K562 (cell line): ENCODE results near the gene PPTC7. TPM values are rescaled to one million over a fixed set of nuclear protein-coding genes. Genes with fewer than 3 reads are reported as not detected.

Source experiments
- ATAC-seq: fragments of 200-7000 bp; cut with Tn5 transposase; 3 replicates; pipeline ENCODE4 v1.9.1; 2020; ENCODE audit warnings: moderate library complexity
- BruUV-seq: library from RNA; stranded (reverse); fragments of 400-500 nt; replicated peaks from 2 replicates; lab custom pipeline; 2021; lab: Mats Ljungman, UMichigan
- CTCF ChIA-PET: fragments of 300-600 bp; formaldehyde crosslinking; extraction: SDS; loops from one replicate; lab custom pipeline; 2021; ENCODE audit warnings: low intra/inter-chr PET ratio; lab: Yijun Ruan, JAX
- POLR2A ChIA-PET: fragments of 300-600, 350-650 bp; sonication (Branson Sonifier 250); formaldehyde crosslinking; extraction: SDS; loops from one replicate; lab custom pipeline; 2021; ENCODE audit warnings: antibody characterized with exemption, inconsistent platforms; lab: Yijun Ruan, JAX
- DNase-seq, 4 experiments: peaks; one replicate each; pipeline versions ENCODE4 v3.0.0 to v3.0.0-alpha.2; 2011 to 2018; ENCODE audit warnings: low spot score in 3 of 4, mixed read lengths in 3 of 4; ENCODE audit errors: extremely low read depth in 1 of 4
- FAIRE-seq: peaks from 2 replicates; lab custom pipeline; 2011; peaks lifted over from hg19 to GRCh38; lab: Jason Lieb, UNC
- H2AFZ ChIP-seq: 2 replicates; pipeline ENCODE4 v1.6.0; 2011; ENCODE audit warnings: low read depth, low read length, control low read depth, inconsistent platforms
- H3K27ac ChIP-seq: fragments of 200-600 bp; 3 replicates; pipeline ENCODE4 v1.8.0; 2011; ENCODE audit warnings: low read depth, mild to moderate bottlenecking, control low read depth, inconsistent platforms, low read length, moderate library complexity, mixed read lengths; ENCODE audit errors: extremely low read depth
- H3K27me3 ChIP-seq, 2 experiments: fragments of 300-600 bp in 1 of 2; 2 replicates in 1 of 2; 3 replicates in 1 of 2; pipeline versions ENCODE4 v1.6.0 to v1.8.0; 2011; ENCODE audit warnings: inconsistent platforms in 2 of 2, low read length in 2 of 2, mild to moderate bottlenecking in 1 of 2, mixed read lengths in 1 of 2, moderate library complexity in 1 of 2; ENCODE audit not compliant: control insufficient read depth in 2 of 2, insufficient read depth in 2 of 2
- H3K36me3 ChIP-seq: fragments of 300-600 bp; 3 replicates; pipeline ENCODE4 v1.8.0; 2011; ENCODE audit warnings: mild to moderate bottlenecking, low read length, inconsistent platforms; ENCODE audit not compliant: control insufficient read depth, insufficient read depth
- H3K4me1 ChIP-seq, 2 experiments: fragments of 200-600 bp in 1 of 2; replicated peaks in 1 of 2; 2 replicates in 1 of 2; 3 replicates in 1 of 2; pipeline versions ENCODE4 v1.5.1 to v1.8.0; 2011; ENCODE audit warnings: inconsistent platforms in 2 of 2, low read length in 2 of 2, mild to moderate bottlenecking in 1 of 2, mixed read lengths in 1 of 2, moderate library complexity in 1 of 2; ENCODE audit not compliant: control insufficient read depth in 2 of 2, insufficient read depth in 2 of 2
- H3K4me2 ChIP-seq: 2 replicates; pipeline ENCODE4 v1.6.1; 2011; ENCODE audit warnings: low read length, control low read depth, inconsistent platforms, mixed read lengths; ENCODE audit not compliant: insufficient read depth
- H3K4me3 ChIP-seq: fragments of 200-600 bp; sonication (generic), shearing (Covaris generic); 2 replicates; pipeline ENCODE4 v1.5.1; 2016; ENCODE audit warnings: control low read depth, inconsistent platforms
- H3K79me2 ChIP-seq: fragments of 200-600 bp; 3 replicates; pipeline ENCODE4 v1.8.0; 2011; ENCODE audit warnings: low read length, inconsistent platforms; ENCODE audit not compliant: control insufficient read depth, insufficient read depth
- H3K9ac ChIP-seq, 2 experiments: 2 replicates each; pipeline versions ENCODE4 v1.6.0 to v1.6.1; 2011; ENCODE audit warnings: low read depth in 2 of 2, low read length in 2 of 2, control low read depth in 1 of 2, inconsistent platforms in 1 of 2, mild to moderate bottlenecking in 1 of 2, mixed read lengths in 1 of 2; ENCODE audit not compliant: insufficient read depth in 1 of 2
- H3K9me1 ChIP-seq: one replicate; pipeline ENCODE4 v1.6.0; 2011; ENCODE audit warnings: inconsistent platforms, mild to moderate bottlenecking, low read length, moderate library complexity; ENCODE audit not compliant: control insufficient read depth, insufficient read depth
- H3K9me3 ChIP-seq: replicated peaks from 2 replicates; pipeline ENCODE4 v1.5.1; 2011; ENCODE audit warnings: low read depth, low read length, inconsistent platforms; ENCODE audit not compliant: control insufficient read depth, insufficient read depth
- H4K20me1 ChIP-seq: replicated peaks from 2 replicates; pipeline ENCODE4 v1.6.1; 2011; ENCODE audit warnings: low read length, inconsistent platforms, mixed read lengths; ENCODE audit not compliant: control insufficient read depth, insufficient read depth
- DIDO1 ChIP-seq: fragments of 450-650 bp; IDR thresholded peaks from 2 replicates; pipeline ENCODE4 v1.6.1; 2016; ENCODE audit warnings: low read depth, missing biosample characterization, missing genetic modification characterization
- MLX ChIP-seq, 2 experiments: fragments of 450-650 bp in 1 of 2; sonication (generic) in 1 of 2; formaldehyde crosslinking; conservative IDR thresholded peaks; 2 replicates each; pipeline versions ENCODE4 v1.4.0 to v1.8.1; 2020 to 2022; ENCODE audit warnings: mild to moderate bottlenecking in 1 of 2, missing genetic modification reagents in 1 of 2
- PRPF4 ChIP-seq: fragments of 200-400 bp; formaldehyde crosslinking; IDR thresholded peaks from one replicate; pipeline ENCODE4 v1.6.1; 2017; ENCODE audit warnings: low read length, low read depth, mild to moderate bottlenecking; ENCODE audit not compliant: insufficient read depth, poor library complexity, severe bottlenecking
- RNF2 ChIP-seq: sonication (generic); IDR thresholded peaks from 2 replicates; pipeline ENCODE4 v1.6.1; 2016
- RREB1 ChIP-seq: fragments of 250-450 bp; sonication (Bioruptor Pico); IDR thresholded peaks from 2 replicates; pipeline ENCODE4 v1.4.0; 2020
- TCF15 ChIP-seq: fragments of 250-450 bp; sonication (Bioruptor Pico); IDR thresholded peaks from 2 replicates; pipeline ENCODE4 v1.8.0; 2022; ENCODE audit warnings: moderate library complexity, mild to moderate bottlenecking, inconsistent platforms
- ZBTB7A ChIP-seq: IDR thresholded peaks from 2 replicates; pipeline ENCODE4 v1.6.1; 2011; ENCODE audit warnings: low read depth, mild to moderate bottlenecking, low read length, moderate library complexity, borderline replicate concordance; ENCODE audit not compliant: control insufficient read depth
- ZC3H4 ChIP-seq: sonication (generic); formaldehyde crosslinking; IDR thresholded peaks from 2 replicates; pipeline ENCODE4 v1.9.0; 2021; ENCODE audit warnings: missing genetic modification reagents, borderline replicate concordance
- ZNF280B ChIP-seq: fragments of 250-450 bp; sonication (Bioruptor Pico); IDR thresholded peaks from 2 replicates; pipeline ENCODE4 v1.5.1; 2021; ENCODE audit warnings: mild to moderate bottlenecking
- ZNF436 ChIP-seq: fragments of 250-450, 450-650 bp; sonication (Bioruptor Pico); formaldehyde crosslinking; IDR thresholded peaks from 2 replicates; pipeline ENCODE4 v1.7.0; 2020; ENCODE audit warnings: mild to moderate bottlenecking
- WGBS: fragments of 100-300 bp; shearing (Covaris generic); methylation state at CpG from one replicate; pipeline ENCODE4 v1.1.6; 2016; ENCODE audit warnings: low coverage, mixed read lengths; ENCODE audit not compliant: insufficient coverage; ENCODE audit errors: missing lambda C conversion rate; 5-methylcytosine and 5-hydroxymethylcytosine counted together
- in situ Hi-C: fragments of 300-500 bp; cut with MboI; formaldehyde crosslinking; loops from 4 replicates; pipeline ENCODE4 v1.15.0; 2018; ENCODE audit warnings: inconsistent platforms, mixed read lengths
- intact Hi-C: fragments of 100-400 bp; cut with micrococcal nuclease; formaldehyde crosslinking; loops from 2 replicates; pipeline ENCODE4 v1.14.2; 2022
- polyA plus RNA-seq, 8 experiments: library from polyadenylated mRNA; depleted of rRNA in 4 of 8; stranded (reverse) in 5 of 8; unstranded in 3 of 8; fragments of >200 nt; fragmentation: Nextera tagmentation in 2 of 8; fragmentation: Illumina TruSeq in 1 of 8; extraction: Ambion mirVana in 2 of 8; extraction: Trizol in 1 of 8; gene quantifications; 2 replicates each; pipeline versions ENCODE4 v1.2.1 to v1.2.3, GENCODE V29; 2011 to 2014; ENCODE audit warnings: inconsistent platforms in 1 of 8, missing spikeins in 1 of 8
- total RNA-seq, 7 experiments: library from RNA; depleted of rRNA in 6 of 7; stranded (reverse); fragments of >200 nt in 6 of 7; fragmentation: Illumina TruSeq in 2 of 7; extraction: Trizol in 2 of 7; gene quantifications; 2 replicates each; pipeline versions ENCODE4 v1.2.1 to v1.2.3, GENCODE V29; 2011 to 2021; ENCODE audit warnings: low replicate concordance in 1 of 7

Gene PPTC7
- total and polyA plus RNA-seq, 9 of the 15 experiments (the other 6 are each of a cell fraction or from before 2014, with no cell fraction given): 2.6 to 23.1 (median 11.9) TPM

- DNase-seq (peak; percentile 93 to 99 (median 95)), ATAC-seq (peak; percentile 96), FAIRE-seq (peak; percentile 93)
- no peaks in the 10 kb centered on the region; the same call in 1 of the 2 replicates for H3K9me3 ChIP-seq
- TSS peak; percentile 93 for BruUV-seq
- H3K4me2 ChIP-seq: peak within 1 kb of the TSS; percentile 96
- CTCF ChIA-PET: no interaction called here
- H3K9me1 ChIP-seq: no peaks in the 10 kb centered on the region
- in situ Hi-C loops: no loop called here
- H2AFZ ChIP-seq: peak within 1 kb of the TSS; percentile 98
- intact Hi-C loops: loop anchor here (1.0 kb wide), 1 partner anchor 33 kb away; no protein-coding TSS in a partner anchor
- POLR2A ChIA-PET: interaction anchor here (0.6 to 1.9 kb wide), 12 partner anchors 8 to 400 kb away, joined by 3 to 9 read pairs (median 3); partner anchors contain the start of genes ARPC3, FAM216A and GPN3
- H3K27ac ChIP-seq: peak within 1 kb of the TSS; percentile 89
- peak within 1 kb of the TSS; percentile 62 for H3K4me3 ChIP-seq
- no peaks in the 10 kb centered on the region for H4K20me1 ChIP-seq
- peaks cover 13 to 18% of the 10 kb centered on the region in 2 experiments for H3K4me1 ChIP-seq
- H3K79me2 ChIP-seq: peaks cover 51% of the 10 kb centered on the region
- no peaks in the 10 kb centered on the region for H3K27me3 ChIP-seq
- H3K9ac ChIP-seq: peak within 1 kb of the TSS; percentile 95 to 99
- 7% methylated on average over 48 of the region's 61 CpGs for WGBS
- H3K36me3 ChIP-seq: peaks cover 29% of the 10 kb centered on the region; the same call in 2 of the 3 replicates
- TF ChIP-seq RREB1 (CRISPR knock-in tag): peak; percentile 75
- TF ChIP-seq DIDO1: peak; percentile 61
- TF ChIP-seq RNF2: peak; percentile 98
- peak; percentile 86; the same call in 1 of the 2 replicates for TF ChIP-seq TCF15 (CRISPR knock-in tag)
- no peak for TF ChIP-seq ZNF280B (CRISPR knock-in tag)
- TF ChIP-seq MLX (CRISPR knock-in tag; conservative IDR thresholded peaks at IDR 0.05): peak in 1 of 2 experiments; percentile 95; a peak in 2 of 4 replicates
- peak; percentile 61 for TF ChIP-seq PRPF4
- no peak; the same call in 1 of the 2 replicates for TF ChIP-seq ZC3H4 (CRISPR knock-in tag)
- TF ChIP-seq ZBTB7A: 0 out of 2 replicates have a peak, but pooled peaks have one; percentile 25
- TF ChIP-seq ZNF436 (CRISPR knock-in tag): no peak
Measured at GRCh38 chr12:110501752-110502738, 81.1 kb downstream of the PPTC7 start, which contains the start of the genes RAD9B and VPS29. Gene RAD9B (plus strand): TSS chr12:110502331. CDS start chr12:110502338, 7 bp downstream. Gene VPS29 (minus strand): TSS chr12:110502111. CDS start chr12:110502051, 60 bp downstream.
